HL-60 (cell line): ENCODE measurements around the gene BOD1L1.

ENCODE experiments used
- CTCF ChIP-seq: IDR thresholded peaks from one replicate; pipeline ENCODE4 v1.5.1; 2011; ENCODE audit warnings: low read length, control low read depth, inconsistent platforms; ENCODE audit not compliant: insufficient read depth
- GABPA ChIP-seq: IDR thresholded peaks from 2 replicates; pipeline ENCODE4 v1.6.1; 2012; ENCODE audit warnings: low read depth
- POLR2AphosphoS5 ChIP-seq: IDR thresholded peaks from 2 replicates; pipeline ENCODE4 v1.6.1; 2012; ENCODE audit warnings: low read depth
- REST ChIP-seq: IDR thresholded peaks from 2 replicates; pipeline ENCODE4 v1.6.1; 2012; ENCODE audit warnings: low read depth; ENCODE audit not compliant: insufficient replicate concordance
- SPI1 ChIP-seq: IDR thresholded peaks from 2 replicates; pipeline ENCODE4 v1.6.1; 2012; ENCODE audit warnings: low read depth, mild to moderate bottlenecking, borderline replicate concordance

- TF ChIP-seq CTCF (no peak), GABPA (no peak), REST (no peak), POLR2AphosphoS5 (no peak), SPI1 (no peak)
Observed at GRCh38 chr4:13645075-13645474, 17.6 kb upstream of the BOD1L1 start.
